ENCODE data around the gene GRK3.

GRK3 gene

GRCh38 chr22:25742918-25743708, 178.6 kb downstream of the GRK3 start:
- in situ Hi-C loops (cut with MboI; ENCODE audit: low pct_unique_long_range_greater_than_20kb, low sequenced_read_pairs, unreplicated experiment) = no loop called here
- DNase-seq (ENCODE audit: low spot score) = no peak
- no peak for TF ChIP-seq CTCF (IDR thresholded peaks at IDR 0.05; ENCODE audit: extremely low read depth, insufficient read depth, missing control alignments)

- DNase-seq (ENCODE audit: low spot score) = no peak
- no peak for TF ChIP-seq CTCF (IDR thresholded peaks at IDR 0.05; ENCODE audit: extremely low read depth, insufficient read depth, missing control alignments)
- in situ Hi-C loops (cut with MboI; ENCODE audit: low pct_unique_long_range_greater_than_20kb, low sequenced_read_pairs, unreplicated experiment) = no loop called here
These were observed 180.2 kb downstream of the GRK3 start for GRCh38 chr22:25744694-25745093.

GRCh38 chr22:25745341-25746011, 181.0 kb downstream of the GRK3 start:
- in situ Hi-C loops (cut with MboI; ENCODE audit: low pct_unique_long_range_greater_than_20kb, low sequenced_read_pairs, unreplicated experiment) = no loop called here
- DNase-seq (ENCODE audit: low spot score) = no peak

GRCh38 chr22:25746012-25746373, 181.5 kb downstream of the GRK3 start:
- no peak for DNase-seq (ENCODE audit: low spot score)
- TF ChIP-seq CTCF (IDR thresholded peaks at IDR 0.05; ENCODE audit: extremely low read depth, insufficient read depth, missing control alignments) = no peak
- in situ Hi-C loops (cut with MboI; ENCODE audit: low pct_unique_long_range_greater_than_20kb, low sequenced_read_pairs, unreplicated experiment) = no loop called here

More at GRCh38 chr22:25745341-25746011, 181.0 kb downstream of the GRK3 start:
- no peak for TF ChIP-seq CTCF (IDR thresholded peaks at IDR 0.05; ENCODE audit: extremely low read depth, insufficient read depth, missing control alignments)

GRCh38 chr22:25747245-25747944, 182.9 kb downstream of the GRK3 start:
- DNase-seq (ENCODE audit: low spot score) = no peak
- no peak for TF ChIP-seq CTCF (IDR thresholded peaks at IDR 0.05; ENCODE audit: extremely low read depth, insufficient read depth, missing control alignments)
- in situ Hi-C loops (cut with MboI; ENCODE audit: low pct_unique_long_range_greater_than_20kb, low sequenced_read_pairs, unreplicated experiment) = no loop called here

- no peak for TF ChIP-seq CTCF (IDR thresholded peaks at IDR 0.05; ENCODE audit: extremely low read depth, insufficient read depth, missing control alignments)
- in situ Hi-C loops (cut with MboI; ENCODE audit: low pct_unique_long_range_greater_than_20kb, low sequenced_read_pairs, unreplicated experiment) = no loop called here
- no peak for DNase-seq (ENCODE audit: low spot score)
These were observed 183.7 kb downstream of the GRK3 start for GRCh38 chr22:25748140-25748539.

Data from GM13977 (cell line).